Fibroblast of skin of right biceps (primary cell): ENCODE data around the gene DTX1.

Experiments
- DNase-seq: peaks from one replicate; pipeline ENCODE4 v3.0.0-alpha.2; 2013

Gene DTX1

GRCh38 chr12:113056631-113057488 is at the start of gene DTX1:
Gene DTX1 (plus strand): TSS chr12:113056730. CDS start chr12:113058193, 1,463 bp downstream.
- DNase-seq, result no peak

- peak; percentile 3 for DNase-seq
Measured at GRCh38 chr12:113007166-113007565, 49.4 kb upstream of the DTX1 start.

- DNase-seq, result no peak
Measured at GRCh38 chr12:113010701-113011100, 45.8 kb upstream of the DTX1 start.

GRCh38 chr12:113014565-113014964 is 42.0 kb upstream of the DTX1 start:
- no peak for DNase-seq

- no peak for DNase-seq
Measured at GRCh38 chr12:113016796-113017195, 39.7 kb upstream of the DTX1 start.

GRCh38 chr12:113019025-113019424 is 37.5 kb upstream of the DTX1 start:
- DNase-seq, result peak; percentile 1

GRCh38 chr12:113021500-113021899 is 35.0 kb upstream of the DTX1 start:
- no peak for DNase-seq

GRCh38 chr12:113022563-113023297 is 33.8 kb upstream of the DTX1 start:
- no peak for DNase-seq

GRCh38 chr12:113027726-113028125 is 28.8 kb upstream of the DTX1 start:
- no peak for DNase-seq

GRCh38 chr12:113030875-113031525 is 25.5 kb upstream of the DTX1 start:
- peak; percentile 35 for DNase-seq

- no peak for DNase-seq
Measured at GRCh38 chr12:113039911-113040445, 16.6 kb upstream of the DTX1 start.

GRCh38 chr12:113040722-113041171 is 15.8 kb upstream of the DTX1 start:
- DNase-seq, result peak; percentile 51

GRCh38 chr12:113041560-113041959 is 15.0 kb upstream of the DTX1 start:
- DNase-seq, result no peak

GRCh38 chr12:113043240-113043639 is 13.3 kb upstream of the DTX1 start:
- DNase-seq, result no peak

GRCh38 chr12:113044516-113044915 is 12.0 kb upstream of the DTX1 start:
- no peak for DNase-seq

GRCh38 chr12:113048716-113049127 is 7.8 kb upstream of the DTX1 start:
- DNase-seq, result peak; percentile 54

GRCh38 chr12:113049976-113050742 is 6.4 kb upstream of the DTX1 start:
- no peak for DNase-seq

GRCh38 chr12:113050795-113051194 is 5.7 kb upstream of the DTX1 start:
- DNase-seq, result no peak

GRCh38 chr12:113051759-113052158 is 4.8 kb upstream of the DTX1 start:
- no peak for DNase-seq

GRCh38 chr12:113052326-113052725 is 4.2 kb upstream of the DTX1 start:
- DNase-seq, result no peak

- DNase-seq, result no peak
Measured at GRCh38 chr12:113054948-113055486, 1.5 kb upstream of the DTX1 start.
